OCI-LY1 (cell line): Measurements from ENCODE around the gene NUFIP1.

Source experiments
- H2AFZ ChIP-seq: fragments of 200-600 bp; sonication (generic), shearing (Covaris generic); 2 replicates; pipeline ENCODE4 v1.6.0; 2014; ENCODE audit warnings: antibody characterized with exemption, mild to moderate bottlenecking, low read length
- H3F3A ChIP-seq: fragments of 200-600 bp; sonication (generic), shearing (Covaris generic); 2 replicates; pipeline ENCODE4 v1.6.0; 2014; ENCODE audit warnings: mild to moderate bottlenecking, antibody characterized with exemption, low read length, moderate library complexity; ENCODE audit not compliant: insufficient read depth
- H3K27ac ChIP-seq: fragments of 200-600 bp; sonication (generic); 2 replicates; pipeline ENCODE4 v1.5.1; 2014; ENCODE audit warnings: low read length, mixed run types, mild to moderate bottlenecking, low read depth; ENCODE audit not compliant: poor library complexity, severe bottlenecking
- H3K27me3 ChIP-seq: fragments of 200-600 bp; sonication (generic); 2 replicates; pipeline ENCODE4 v1.6.0; 2014; ENCODE audit warnings: antibody characterized with exemption, mild to moderate bottlenecking, low read length, moderate library complexity; ENCODE audit not compliant: insufficient read depth
- H3K36me3 ChIP-seq: fragments of 200-600 bp; sonication (generic); 2 replicates; pipeline ENCODE4 v1.6.1; 2014; ENCODE audit warnings: mild to moderate bottlenecking, antibody characterized with exemption, low read length, moderate library complexity, mixed read lengths; ENCODE audit not compliant: insufficient read depth
- H3K4me1 ChIP-seq: fragments of 200-600 bp; sonication (generic); 2 replicates; pipeline ENCODE4 v1.5.1; 2014; ENCODE audit warnings: mild to moderate bottlenecking, low read length, moderate library complexity; ENCODE audit not compliant: insufficient read depth, severe bottlenecking
- H3K4me2 ChIP-seq: fragments of 200-600 bp; sonication (generic), shearing (Covaris generic); 2 replicates; pipeline ENCODE4 v1.6.1; 2014; ENCODE audit warnings: low read length
- H3K4me3 ChIP-seq: fragments of 200-600 bp; sonication (generic); 2 replicates; pipeline ENCODE4 v1.5.1; 2014; ENCODE audit warnings: low read length, low read depth, mild to moderate bottlenecking, mixed read lengths; ENCODE audit not compliant: poor library complexity, severe bottlenecking
- H3K79me2 ChIP-seq: fragments of 200-600 bp; shearing (Covaris generic); 2 replicates; pipeline ENCODE4 v1.6.1; 2016; ENCODE audit warnings: mixed run types, low read length, mixed read lengths; ENCODE audit not compliant: insufficient read depth
- H3K9ac ChIP-seq: fragments of 200-600 bp; sonication (generic), shearing (Covaris generic); 2 replicates; pipeline ENCODE4 v1.6.1; 2014; ENCODE audit warnings: mild to moderate bottlenecking, low read length, mixed read lengths
- H3K9me2 ChIP-seq: fragments of 200-600 bp; sonication (generic), shearing (Covaris generic); 2 replicates; pipeline ENCODE4 v1.6.1; 2014; ENCODE audit warnings: low read depth, mild to moderate bottlenecking, low read length, mixed read lengths
- H3K9me3 ChIP-seq: fragments of 200-600 bp; shearing (Covaris generic); 2 replicates; pipeline ENCODE4 v1.6.1; 2014; ENCODE audit warnings: low read length, mixed read lengths
- H4K20me1 ChIP-seq: fragments of 200-600 bp; sonication (generic), shearing (Covaris generic); 2 replicates; pipeline ENCODE4 v1.6.0; 2016; ENCODE audit warnings: mild to moderate bottlenecking, low read length; ENCODE audit not compliant: insufficient read depth
- CTCF ChIP-seq: fragments of 200-600 bp; sonication (generic), shearing (Covaris generic); IDR thresholded peaks from 2 replicates; pipeline ENCODE4 v1.5.1; 2017; ENCODE audit warnings: mild to moderate bottlenecking, antibody characterized with exemption, low read length, moderate library complexity, mixed read lengths
- EZH2 ChIP-seq: fragments of 200-600 bp; sonication (generic), shearing (Covaris generic); IDR thresholded peaks from 2 replicates; pipeline ENCODE4 v1.8.0; 2017; ENCODE audit warnings: borderline replicate concordance, mixed run types, mild to moderate bottlenecking, antibody characterized with exemption, low read length, moderate library complexity, mixed read lengths

NUFIP1 gene

GRCh38 chr13:44906713-44907112 is 82.6 kb downstream of the NUFIP1 start:
- Histone ChIP-seq H3K9ac (no peak overlapping the region), H3K27me3 (peaks cover 8% of the 10 kb centered on the region; the same call in 1 of the 2 replicates), H2AFZ (no peak overlapping the region), H4K20me1 (no peaks in the 10 kb centered on the region), H3K9me2 (no peaks in the 10 kb centered on the region), H3K36me3 (no peaks in the 10 kb centered on the region), H3K79me2 (no peaks in the 10 kb centered on the region), H3K27ac (no peak overlapping the region), H3F3A (no peaks in the 10 kb centered on the region), H3K9me3 (no peaks in the 10 kb centered on the region), H3K4me1 (no peaks in the 10 kb centered on the region), H3K4me3 (no peak overlapping the region), H3K4me2 (no peak overlapping the region)
- no peak for TF ChIP-seq EZH2
- TF ChIP-seq CTCF: no peak

GRCh38 chr13:44906230-44906629 is 83.0 kb downstream of the NUFIP1 start:
- no peak overlapping the region for H2AFZ ChIP-seq

GRCh38 chr13:44905556-44905955 is 83.7 kb downstream of the NUFIP1 start:
- no peak overlapping the region for H2AFZ ChIP-seq
- H4K20me1 ChIP-seq: no peaks in the 10 kb centered on the region
- no peaks in the 10 kb centered on the region for H3K4me1 ChIP-seq
- no peak overlapping the region for H3K4me3 ChIP-seq
- H3K9me2 ChIP-seq: no peaks in the 10 kb centered on the region
- no peak overlapping the region for H3K9ac ChIP-seq
- no peaks in the 10 kb centered on the region for H3F3A ChIP-seq
- H3K9me3 ChIP-seq: no peaks in the 10 kb centered on the region
- peaks cover 8% of the 10 kb centered on the region; the same call in 1 of the 2 replicates for H3K27me3 ChIP-seq
- H3K36me3 ChIP-seq: no peaks in the 10 kb centered on the region
- no peaks in the 10 kb centered on the region for H3K79me2 ChIP-seq
- H3K27ac ChIP-seq: no peak overlapping the region
- H3K4me2 ChIP-seq: no peak overlapping the region
- TF ChIP-seq CTCF (no peak), EZH2 (no peak)

More at GRCh38 chr13:44906230-44906629, 83.0 kb downstream of the NUFIP1 start:
- TF ChIP-seq CTCF (no peak), EZH2 (no peak)
- Histone ChIP-seq H3F3A (no peaks in the 10 kb centered on the region), H3K36me3 (no peaks in the 10 kb centered on the region), H3K9me2 (no peaks in the 10 kb centered on the region), H3K4me2 (no peak overlapping the region), H3K9ac (no peak overlapping the region), H3K27me3 (peaks cover 8% of the 10 kb centered on the region; the same call in 1 of the 2 replicates), H3K9me3 (no peaks in the 10 kb centered on the region), H3K79me2 (no peaks in the 10 kb centered on the region), H3K4me3 (no peak overlapping the region), H4K20me1 (no peaks in the 10 kb centered on the region), H3K27ac (no peak overlapping the region), H3K4me1 (no peaks in the 10 kb centered on the region)
